ENCODE results near the gene KCNG4.
"Not testable (repeated sequence)": the region's sequence is repeated elsewhere in the genome, so short reads cannot be mapped to it uniquely, and the experiment has no call there.

Gene KCNG4

DNA sequence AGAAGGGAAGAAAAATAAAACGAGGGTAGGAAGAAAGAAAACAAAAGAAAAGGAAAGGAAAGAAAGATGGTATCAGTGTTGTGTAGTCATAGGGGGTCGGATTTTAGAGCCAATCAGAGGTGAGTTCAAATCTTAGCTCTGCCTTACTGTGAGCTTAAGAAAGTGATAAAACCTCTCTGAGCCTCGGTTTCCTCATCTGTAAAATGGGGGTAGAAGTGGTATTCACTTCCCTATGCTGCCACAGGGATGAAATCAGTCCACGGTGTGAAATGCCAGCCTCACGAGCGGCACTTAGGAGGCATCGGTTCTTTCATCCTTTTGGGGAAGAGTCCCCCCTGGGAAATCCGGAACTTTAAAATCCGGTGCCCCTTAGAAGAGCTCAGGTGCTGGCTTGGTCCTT, 6.1 kb downstream of the KCNG4 start:
- DNase-seq = no peak

GRCh38 chr16:84232969-84233368, 6.8 kb downstream of the KCNG4 start:
- DNase-seq = no peak

- no peak for DNase-seq
Observed at GRCh38 chr16:84232060-84232459, 7.8 kb downstream of the KCNG4 start.

- DNase-seq = no peak
Observed at GRCh38 chr16:84229471-84229870, 10.3 kb downstream of the KCNG4 start.

DNA sequence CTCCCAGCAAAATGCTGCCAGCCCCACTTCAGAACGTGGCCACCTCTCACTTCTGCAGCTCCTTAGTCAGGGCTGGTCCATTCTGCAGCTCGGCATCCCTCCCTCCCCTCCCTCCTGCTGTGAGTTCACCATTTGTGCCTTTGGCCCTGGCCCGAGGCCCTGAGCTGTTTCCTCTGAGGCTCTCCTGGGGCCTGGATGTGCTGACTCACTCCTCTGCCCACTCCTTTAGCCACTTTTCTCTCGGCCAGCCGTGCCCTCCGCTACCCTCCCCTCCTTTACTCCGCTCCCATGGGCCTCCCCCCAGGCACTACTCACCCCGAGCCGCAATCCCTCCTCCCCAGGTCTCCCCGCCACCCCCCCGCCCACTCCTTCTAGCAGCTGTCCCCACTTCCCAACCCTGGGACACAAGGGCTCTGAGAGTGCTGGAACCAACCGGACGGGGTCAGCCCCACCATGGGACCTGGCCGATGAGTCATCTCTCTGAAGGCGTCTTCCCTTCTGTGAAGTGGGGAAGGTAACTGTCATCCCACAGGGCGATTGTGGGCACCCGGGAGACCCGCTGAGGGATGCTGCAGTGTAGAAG, 11.5 kb downstream of the KCNG4 start:
- DNase-seq = peak; percentile 10

GRCh38 chr16:84227548-84227947, 12.3 kb downstream of the KCNG4 start:
- DNase-seq = no peak

- no peak for DNase-seq
Observed at GRCh38 chr16:84226026-84226425, 13.8 kb downstream of the KCNG4 start.

GRCh38 chr16:84225571-84225970, 14.2 kb downstream of the KCNG4 start:
- no peak for DNase-seq

DNA sequence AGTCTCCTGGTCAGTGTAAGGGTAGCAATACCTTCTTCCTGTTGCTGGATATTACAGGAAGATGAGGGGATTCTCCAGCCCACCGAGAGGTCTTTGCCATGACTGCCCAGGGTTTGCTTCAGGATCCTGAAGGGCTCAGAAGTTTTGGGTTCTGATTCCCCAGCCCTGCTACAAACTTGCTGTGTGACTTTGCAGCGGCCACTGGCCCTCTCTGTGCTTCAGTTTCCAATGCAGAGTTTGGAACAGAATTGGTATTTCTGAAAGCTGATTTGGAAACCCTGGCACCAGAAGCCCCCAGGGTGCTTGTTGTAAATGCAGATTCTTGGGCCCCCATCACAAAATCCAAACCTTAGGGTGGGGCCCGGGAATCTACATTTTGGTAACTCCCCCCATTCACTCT, 14.7 kb downstream of the KCNG4 start:
- no peak for DNase-seq

DNA sequence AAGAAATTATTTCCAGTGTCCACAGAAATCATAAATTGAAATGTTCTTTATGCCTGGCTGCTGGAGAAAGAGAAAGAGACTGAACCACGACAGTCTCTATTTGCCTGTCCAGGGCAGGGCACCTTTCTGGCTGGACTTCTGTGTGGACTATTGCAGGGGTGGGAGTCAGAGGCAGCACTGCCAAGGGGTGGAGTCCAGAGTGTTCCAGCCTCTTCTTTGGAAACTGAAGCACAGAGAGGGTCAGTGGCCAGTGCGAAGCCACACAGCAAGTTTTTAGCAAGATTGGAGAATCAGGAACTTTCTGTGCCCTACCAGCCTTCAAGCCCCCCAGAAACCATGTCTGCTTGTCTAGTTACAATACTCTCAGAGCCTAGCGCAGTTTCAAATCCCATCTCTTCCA, 15.3 kb downstream of the KCNG4 start:
- DNase-seq = no peak

DNA sequence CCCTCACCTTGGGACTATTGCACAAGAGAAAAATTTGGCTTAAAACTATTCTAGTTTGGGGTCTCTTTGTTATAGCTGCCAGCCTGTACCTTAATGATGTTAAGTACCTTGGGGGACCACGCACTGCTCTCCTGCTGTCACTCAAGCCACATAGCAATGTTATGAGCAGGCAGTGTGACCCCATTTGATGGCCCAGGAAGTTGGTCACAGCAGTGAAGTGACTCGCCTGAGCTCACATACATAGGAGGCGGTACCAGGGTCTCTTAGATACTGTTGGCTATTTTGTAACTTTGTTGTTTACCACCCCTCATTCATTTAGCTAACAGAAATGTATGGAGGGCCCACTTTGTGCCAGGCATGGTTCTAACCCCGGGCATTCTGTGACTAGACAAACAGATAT, 16.4 kb downstream of the KCNG4 start:
- DNase-seq = no peak

DNA sequence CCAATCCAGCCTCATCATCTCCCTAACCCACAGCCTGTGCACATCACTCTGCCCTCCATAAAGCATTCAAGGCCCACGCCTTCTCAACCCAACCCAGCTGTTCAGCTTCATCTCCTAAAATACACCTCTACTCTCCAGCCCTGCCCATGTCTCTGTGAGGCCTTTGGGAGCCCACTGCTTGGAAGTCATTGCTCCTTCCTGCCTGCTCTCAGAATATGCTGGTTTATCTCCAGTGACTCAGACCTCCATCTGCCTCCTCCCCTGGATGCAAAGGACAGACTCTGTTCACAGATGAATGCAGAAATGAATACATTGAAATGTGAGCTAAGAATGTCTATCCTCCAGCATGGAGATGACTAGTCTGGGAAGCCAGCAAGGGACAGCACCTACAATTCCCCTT, 19.0 kb downstream of the KCNG4 start:
- no peak for DNase-seq

DNA sequence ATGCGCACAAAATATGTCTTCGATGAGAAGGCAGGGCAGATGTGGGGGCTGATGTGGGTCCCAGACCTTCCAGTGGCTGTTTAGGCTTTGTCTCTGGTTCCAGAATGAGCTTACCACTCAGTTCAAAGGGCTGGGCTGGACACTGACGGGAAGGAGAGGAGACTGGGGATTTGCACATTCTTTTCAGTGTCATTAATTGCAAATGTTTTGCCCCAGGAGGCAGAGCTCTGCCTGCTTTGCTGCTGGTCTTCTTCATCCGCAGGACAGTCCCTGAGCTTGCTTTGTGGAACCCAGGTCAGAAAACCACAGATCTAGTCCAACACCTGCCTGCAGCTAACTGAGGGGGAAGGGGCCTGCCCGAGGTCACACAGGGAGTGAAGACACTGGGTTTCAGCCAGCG, 20.9 kb downstream of the KCNG4 start:
- no peak for DNase-seq

DNA sequence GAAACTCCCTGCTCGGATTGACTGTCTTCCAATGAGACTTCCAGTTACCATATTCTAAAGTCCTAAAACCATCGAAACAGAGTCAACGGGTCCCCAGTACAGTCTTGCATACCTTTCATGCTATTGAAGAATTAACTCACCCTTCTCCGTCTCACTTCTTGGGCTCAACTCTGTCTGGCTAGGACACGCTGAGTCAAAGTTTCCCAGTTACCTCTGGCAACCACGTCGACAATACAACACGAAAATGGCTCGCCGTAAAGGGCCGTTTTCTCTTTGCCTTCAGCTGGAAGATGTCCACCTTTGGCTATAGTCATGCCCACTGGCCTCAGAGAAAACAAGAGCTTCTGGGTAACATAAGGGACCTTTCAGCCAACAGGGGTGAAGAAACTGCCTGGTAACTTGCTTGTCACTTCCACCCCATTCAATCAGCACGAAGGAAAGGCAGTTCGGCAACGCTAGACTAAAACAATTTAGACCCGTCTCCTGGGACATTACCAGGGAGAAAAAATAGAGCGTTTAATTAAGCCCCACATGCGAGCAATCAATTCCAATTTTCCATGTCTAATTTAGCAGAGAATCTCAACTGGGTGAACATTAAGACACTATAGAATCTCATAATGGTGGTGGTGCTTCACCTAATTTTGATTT, 21.5 kb downstream of the KCNG4 start:
- no peak for DNase-seq

DNA sequence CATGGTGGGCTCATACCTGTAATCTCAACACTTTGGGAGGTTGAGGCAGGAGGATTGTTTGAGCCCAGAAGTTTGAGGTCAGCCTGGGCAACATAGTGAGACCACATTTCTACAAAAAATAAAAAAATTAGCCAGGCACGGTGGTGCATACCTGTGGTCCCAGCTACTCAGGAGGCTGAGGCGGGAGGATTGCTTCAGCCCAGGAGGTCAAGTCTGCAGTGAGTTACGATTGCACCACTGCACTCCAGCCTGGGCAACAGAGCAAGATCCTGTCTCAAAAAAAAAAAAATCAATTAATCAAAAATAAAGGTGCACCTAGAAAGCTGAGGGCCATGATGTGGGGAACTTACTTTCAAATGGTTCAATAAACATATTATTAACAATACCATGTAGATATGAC, 23.7 kb downstream of the KCNG4 start:
- not testable (repeated sequence) for DNase-seq

GRCh38 chr16:84215531-84215930, 24.3 kb downstream of the KCNG4 start:
- DNase-seq = no peak

GRCh38 chr16:84214451-84215066, 25.3 kb downstream of the KCNG4 start:
- DNase-seq = no peak

DNA sequence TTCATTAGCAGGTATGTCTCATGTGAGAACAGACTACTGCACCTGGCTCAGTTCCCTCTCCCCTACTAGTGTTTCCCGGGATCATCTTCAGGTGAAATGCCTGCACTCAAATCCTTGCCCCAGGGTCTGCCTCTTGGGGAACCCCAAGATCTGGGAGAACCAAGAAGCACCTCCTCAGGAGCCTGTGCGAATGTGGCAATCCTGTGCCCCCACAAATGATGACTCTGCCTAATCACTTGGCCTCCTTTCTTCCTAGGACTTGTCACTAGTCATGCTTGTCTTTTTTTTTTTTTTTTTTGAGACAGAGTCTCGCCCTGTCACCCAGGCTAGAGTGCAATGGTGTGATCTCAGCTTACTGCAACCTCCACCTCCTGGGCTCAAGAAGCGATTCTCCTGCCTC, 27.2 kb downstream of the KCNG4 start:
- DNase-seq = no peak

DNA sequence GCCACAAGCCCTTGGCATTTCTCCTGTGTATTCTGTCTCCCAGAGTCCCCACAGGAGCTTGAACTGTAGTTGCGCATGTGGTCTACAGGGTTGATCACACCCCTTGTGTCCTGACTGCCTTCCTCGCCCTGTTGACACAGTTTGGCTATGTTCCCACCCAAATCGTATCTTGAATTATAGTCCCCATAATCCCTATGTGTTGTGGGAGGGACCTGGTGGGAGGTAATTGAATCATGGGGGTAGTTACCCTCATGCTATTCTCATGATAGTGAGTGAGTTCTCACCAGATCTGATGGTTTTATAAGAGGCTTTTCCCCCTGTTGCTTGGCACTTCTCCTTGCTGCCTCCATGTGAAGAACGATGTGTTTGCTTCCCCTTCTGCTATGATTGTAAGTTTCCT, 27.7 kb downstream of the KCNG4 start:
- no peak for DNase-seq

DNA sequence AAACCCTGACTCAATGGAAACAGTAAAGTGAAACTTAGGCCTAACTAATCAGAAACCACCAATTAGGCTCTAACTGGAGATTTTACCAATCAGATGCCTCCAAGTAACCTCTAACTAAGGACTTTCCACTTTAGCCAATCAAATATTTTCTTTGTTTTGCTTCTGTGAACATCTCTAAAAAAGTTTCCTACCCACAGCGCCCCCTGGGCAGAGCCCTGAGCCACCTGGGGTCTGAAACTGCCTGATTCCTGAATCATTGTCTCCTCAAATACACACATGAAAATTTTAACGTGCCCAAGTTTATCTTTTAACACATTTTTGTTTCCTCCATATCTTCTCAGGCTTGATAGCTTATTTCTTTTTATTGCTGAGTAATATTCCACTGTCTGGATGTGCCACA, 29.8 kb downstream of the KCNG4 start:
- no peak for DNase-seq

GRCh38 chr16:84207879-84208278, 31.9 kb downstream of the KCNG4 start:
- no peak for DNase-seq

- no peak for DNase-seq
Observed at GRCh38 chr16:84207251-84207650, 32.6 kb downstream of the KCNG4 start.

- no peak for DNase-seq
Observed at GRCh38 chr16:84205976-84206691, 33.7 kb downstream of the KCNG4 start.

GRCh38 chr16:84205123-84205522, 34.7 kb downstream of the KCNG4 start:
- not testable (repeated sequence) for DNase-seq
